Peyer's patch (tissue), 4 donors: ENCODE data around the gene CHID1. TPM values are rescaled to one million over a fixed set of nuclear protein-coding genes. Genes with fewer than 3 reads are reported as not detected.
A peak's percentile ranks its signal among the peaks of the same experiment; 100 is the strongest.

Experiments
- DNase-seq, 3 donors: peaks; one replicate each; pipeline ENCODE4 v3.0.0-alpha.2; 2017 to 2019
- H3K27ac ChIP-seq, 4 donors: fragments of 200-600 bp; sonication (generic); one replicate each; pipeline ENCODE4 v1.5.1; 2016 to 2019
- H3K27me3 ChIP-seq, 2 donors: fragments of 200-600 bp; sonication (generic); one replicate each; pipeline ENCODE4 v1.5.1; 2019
- H3K36me3 ChIP-seq, 3 donors: fragments of 200-600 bp; sonication (generic); one replicate each; pipeline ENCODE4 v1.5.1; 2016 to 2019
- H3K4me1 ChIP-seq, 4 donors: fragments of 200-600 bp; sonication (generic); one replicate each; pipeline ENCODE4 v1.5.1; 2016 to 2019
- H3K4me3 ChIP-seq, 4 donors: fragments of 200-600 bp; sonication (generic); 1 replicate in 3 of 4; 2 replicates in 1 of 4; pipeline ENCODE4 v1.5.1; 2016 to 2019; ENCODE audit warnings: mild to moderate bottlenecking in 1 of 4
- H3K9me3 ChIP-seq, 4 donors: fragments of 200-600 bp; sonication (generic); one replicate each; pipeline ENCODE4 v1.5.1; 2016 to 2019; ENCODE audit warnings: mild to moderate bottlenecking in 1 of 4
- POLR2A ChIP-seq, 2 donors: fragments of 450-650 bp; IDR thresholded peaks; one replicate each; pipeline ENCODE4 v1.5.1; 2017; ENCODE audit warnings: antibody characterized with exemption in 2 of 2, mild to moderate bottlenecking in 2 of 2, moderate library complexity in 2 of 2
- total RNA-seq, 4 donors: library from RNA; depleted of rRNA; stranded (reverse); fragments of >200 nt; gene quantifications; one replicate each; pipeline ENCODE4 v1.1.0, GENCODE V29; 2016
- TF ChIP-seq, protein P1 (sequence below), 6 experiments: fragments of 450-650 bp in 4 of 6; fragments of 200-600 bp in 2 of 6; sonication (generic) in 1 of 6; IDR thresholded peaks; one replicate each; pipeline ENCODE4 v1.5.1; 2017 to 2019; ENCODE audit warnings: antibody characterized with exemption in 6 of 6, mild to moderate bottlenecking in 3 of 6, moderate library complexity in 1 of 6

The CHID1 gene
- total RNA-seq, 4 donors from 2014 or later, result 50.6 to 72.6 (median 57.2) TPM

DNA sequence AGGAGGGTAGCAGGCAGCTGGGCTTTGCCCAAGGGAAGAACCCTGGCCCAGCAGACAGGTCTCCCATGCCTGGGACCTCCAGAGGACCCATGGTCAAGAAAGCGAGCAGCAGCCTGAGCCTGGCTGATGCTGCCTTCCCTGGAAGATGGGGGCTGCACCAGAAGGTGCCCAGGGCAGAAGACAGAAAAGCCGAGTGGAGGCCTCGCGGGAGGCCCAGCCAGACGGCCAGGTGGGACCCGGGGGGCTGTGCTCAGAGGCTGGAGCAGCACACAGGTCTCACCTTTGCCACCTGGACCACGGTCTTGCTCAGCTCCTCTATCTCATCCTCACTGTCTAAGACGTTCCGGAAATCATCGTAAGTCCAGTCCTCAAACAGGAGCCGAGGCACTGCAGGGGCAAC, 10.9 kb downstream of the CHID1 start:
- Histone ChIP-seq H3K27me3 (no peaks in the 10 kb centered on the region), H3K27ac (no peak overlapping the region), H3K4me1 (no peaks in the 10 kb centered on the region), H3K9me3 (no peaks in the 10 kb centered on the region), H3K36me3 (peaks cover 0 to 63% (median 0%) of the 10 kb centered on the region in 3 donors), H3K4me3 (no peak overlapping the region)
- no peak for DNase-seq
- TF ChIP-seq POLR2A (IDR thresholded peaks at IDR 0.05), result no peak
- TF ChIP-seq, protein P1, sequence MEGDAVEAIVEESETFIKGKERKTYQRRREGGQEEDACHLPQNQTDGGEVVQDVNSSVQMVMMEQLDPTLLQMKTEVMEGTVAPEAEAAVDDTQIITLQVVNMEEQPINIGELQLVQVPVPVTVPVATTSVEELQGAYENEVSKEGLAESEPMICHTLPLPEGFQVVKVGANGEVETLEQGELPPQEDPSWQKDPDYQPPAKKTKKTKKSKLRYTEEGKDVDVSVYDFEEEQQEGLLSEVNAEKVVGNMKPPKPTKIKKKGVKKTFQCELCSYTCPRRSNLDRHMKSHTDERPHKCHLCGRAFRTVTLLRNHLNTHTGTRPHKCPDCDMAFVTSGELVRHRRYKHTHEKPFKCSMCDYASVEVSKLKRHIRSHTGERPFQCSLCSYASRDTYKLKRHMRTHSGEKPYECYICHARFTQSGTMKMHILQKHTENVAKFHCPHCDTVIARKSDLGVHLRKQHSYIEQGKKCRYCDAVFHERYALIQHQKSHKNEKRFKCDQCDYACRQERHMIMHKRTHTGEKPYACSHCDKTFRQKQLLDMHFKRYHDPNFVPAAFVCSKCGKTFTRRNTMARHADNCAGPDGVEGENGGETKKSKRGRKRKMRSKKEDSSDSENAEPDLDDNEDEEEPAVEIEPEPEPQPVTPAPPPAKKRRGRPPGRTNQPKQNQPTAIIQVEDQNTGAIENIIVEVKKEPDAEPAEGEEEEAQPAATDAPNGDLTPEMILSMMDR (IDR thresholded peaks at IDR 0.05), result no peak

DNA sequence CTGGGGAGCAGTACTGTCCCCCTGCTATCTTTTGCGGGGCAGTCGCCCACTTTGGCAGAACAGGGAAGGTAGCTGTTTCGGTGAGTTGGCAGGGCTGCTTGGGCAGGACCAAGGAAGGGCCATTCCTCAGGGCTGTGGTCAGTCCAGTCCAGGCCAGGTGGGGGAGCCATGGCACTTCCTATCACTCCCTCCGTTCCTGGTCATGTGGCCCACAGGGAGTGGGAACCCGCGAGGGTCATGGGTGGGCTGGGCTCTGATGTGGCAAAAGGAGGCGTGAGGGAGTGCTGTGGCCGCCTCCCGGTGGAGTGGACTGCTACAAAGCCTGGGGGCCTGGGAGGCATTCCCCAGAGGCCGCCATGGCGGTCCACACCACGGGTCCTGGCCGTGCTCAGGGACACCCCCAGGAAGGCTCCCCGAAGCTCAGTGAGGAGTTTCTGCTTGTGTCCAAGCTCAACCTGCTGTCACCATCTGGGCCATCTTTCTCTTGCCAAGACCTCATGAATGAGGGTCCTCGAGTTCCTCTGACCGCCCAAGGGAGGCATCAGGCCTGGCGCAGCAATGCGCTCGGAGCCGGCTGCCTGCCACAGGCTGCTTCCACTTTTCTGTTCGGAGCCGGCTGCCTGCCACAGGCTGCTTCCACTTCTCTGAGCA, 11.9 kb downstream of the CHID1 start:
- Histone ChIP-seq H3K27ac (no peak overlapping the region), H3K27me3 (no peaks in the 10 kb centered on the region), H3K9me3 (no peaks in the 10 kb centered on the region), H3K4me3 (no peak overlapping the region), H3K36me3 (peaks cover 0 to 53% (median 0%) of the 10 kb centered on the region in 3 donors), H3K4me1 (no peaks in the 10 kb centered on the region)
- TF ChIP-seq, protein P1 (IDR thresholded peaks at IDR 0.05), result no peak
- no peak for TF ChIP-seq POLR2A (IDR thresholded peaks at IDR 0.05)
- DNase-seq, result no peak

DNA sequence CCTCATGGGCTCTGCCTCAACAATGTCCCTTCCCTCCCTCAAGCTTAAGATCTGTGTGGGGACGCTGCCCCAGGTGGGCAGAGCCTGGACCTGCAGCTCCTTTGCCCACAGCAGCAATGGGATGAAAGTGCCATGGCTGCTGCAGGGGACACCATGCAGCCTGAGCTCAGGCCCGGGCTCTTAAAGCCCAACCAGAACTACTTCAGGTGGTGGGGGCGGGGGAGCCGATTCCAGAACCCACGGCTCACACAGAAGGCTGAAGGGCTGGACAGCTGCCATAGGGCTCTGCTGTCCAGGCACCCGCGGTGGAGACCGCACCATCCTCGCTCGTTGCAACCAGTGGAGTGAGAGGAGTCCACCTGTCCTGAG, 12.5 kb downstream of the CHID1 start:
- Histone ChIP-seq H3K27ac (no peak overlapping the region), H3K9me3 (no peaks in the 10 kb centered on the region), H3K27me3 (no peaks in the 10 kb centered on the region), H3K4me3 (no peak overlapping the region), H3K36me3 (peaks cover 0 to 47% (median 0%) of the 10 kb centered on the region in 3 donors), H3K4me1 (no peaks in the 10 kb centered on the region)
- no peak for DNase-seq
- no peak for TF ChIP-seq POLR2A (IDR thresholded peaks at IDR 0.05)
- TF ChIP-seq, protein P1 (IDR thresholded peaks at IDR 0.05), result peak in 2 of 6 experiments; percentile 7 to 17

DNA sequence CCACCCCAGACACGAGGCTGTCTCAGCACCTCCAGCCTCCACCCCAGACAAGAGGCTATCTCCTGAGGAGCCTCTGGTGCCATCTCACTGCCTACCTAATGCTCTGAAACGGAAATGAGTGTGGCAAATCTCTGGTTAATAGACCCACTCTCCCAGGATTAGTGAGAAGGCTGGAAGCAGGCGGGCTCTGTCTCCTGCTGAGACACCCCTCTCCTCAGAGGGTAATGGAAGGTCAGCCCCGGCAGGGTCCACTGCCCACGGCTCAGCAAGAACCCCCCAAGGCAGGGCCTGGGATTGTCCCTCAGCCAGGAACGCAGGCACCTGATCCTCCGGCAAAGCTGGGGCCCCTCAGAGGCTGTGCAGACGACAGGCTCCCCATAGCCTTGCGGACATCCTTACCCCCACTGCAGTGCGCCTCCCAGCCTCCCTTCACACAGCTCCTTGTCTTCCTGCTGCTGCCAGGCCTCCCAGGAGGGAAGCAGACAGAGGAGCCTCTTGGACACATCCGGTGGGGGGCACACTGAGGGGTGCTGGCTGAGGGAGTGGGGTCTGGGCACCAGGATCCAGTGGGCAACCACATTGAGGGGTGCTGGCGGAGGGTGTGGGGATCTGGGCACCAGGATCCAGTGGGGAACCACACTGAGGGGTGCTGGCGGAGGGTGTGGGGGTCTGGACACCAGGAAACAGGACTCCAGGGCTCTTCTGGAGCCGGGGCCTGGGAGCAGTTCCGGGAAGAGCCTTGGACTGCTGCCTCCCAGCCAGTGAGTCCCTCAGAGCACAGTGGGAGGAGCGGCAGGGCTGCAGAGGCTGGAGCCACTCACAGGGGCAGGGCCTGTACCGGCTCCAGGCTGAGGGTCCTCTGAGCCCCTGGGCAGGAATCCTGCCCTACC, 13.1 kb downstream of the CHID1 start:
- H3K36me3 ChIP-seq, result peaks cover 0 to 41% (median 0%) of the 10 kb centered on the region in 3 donors

DNA sequence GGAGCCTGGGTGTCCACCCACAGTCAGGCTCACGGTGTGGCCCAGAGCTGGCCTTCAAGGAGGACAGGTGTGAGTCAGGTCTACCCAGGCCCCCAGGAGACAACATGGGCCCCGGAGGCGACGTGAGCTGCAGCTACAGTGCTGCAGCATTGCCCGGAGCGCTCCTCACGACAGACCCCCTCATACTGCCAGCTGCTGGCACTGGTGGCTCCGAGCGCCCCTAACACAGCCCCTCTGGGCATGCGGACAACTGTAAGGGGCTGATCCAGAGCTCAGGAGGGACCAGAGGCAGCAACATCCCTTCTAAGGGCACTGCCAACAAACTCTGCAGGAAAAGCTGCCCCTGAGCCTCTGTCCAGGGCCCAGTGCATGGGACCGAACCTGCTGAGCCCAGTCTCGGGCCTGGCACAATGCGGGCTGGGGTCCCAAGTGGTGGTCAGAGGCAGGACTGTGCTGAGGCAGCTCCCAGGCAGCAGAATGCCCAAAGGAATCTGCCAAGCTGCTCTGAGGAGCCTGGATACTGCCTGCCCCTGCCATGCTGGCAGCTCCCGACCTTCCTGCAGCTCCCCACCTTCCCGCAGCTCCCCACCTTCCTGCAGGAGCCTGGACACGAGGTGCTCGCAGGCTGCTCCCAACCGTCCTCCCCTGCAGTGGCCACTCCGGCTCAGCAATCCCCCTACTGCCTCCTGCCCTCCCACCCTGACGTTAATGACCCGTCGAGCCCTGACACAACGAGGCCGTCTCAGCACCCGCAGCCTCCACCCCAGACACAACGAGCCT, 15.1 kb downstream of the CHID1 start:
- Histone ChIP-seq H3K9me3 (no peaks in the 10 kb centered on the region), H3K36me3 (peaks cover 0 to 21% (median 0%) of the 10 kb centered on the region in 3 donors), H3K4me1 (no peaks in the 10 kb centered on the region), H3K27ac (no peak overlapping the region), H3K27me3 (no peaks in the 10 kb centered on the region), H3K4me3 (no peak overlapping the region)
- no peak for DNase-seq
- TF ChIP-seq, protein P1 (IDR thresholded peaks at IDR 0.05), result no peak
- no peak for TF ChIP-seq POLR2A (IDR thresholded peaks at IDR 0.05)

More for the DNA sequence above, 13.1 kb downstream of the CHID1 start:
- no peak for TF ChIP-seq POLR2A (IDR thresholded peaks at IDR 0.05)
- TF ChIP-seq, protein P1 (IDR thresholded peaks at IDR 0.05), result no peak
- DNase-seq, result no peak
- no peaks in the 10 kb centered on the region for H3K27me3 ChIP-seq
- no peak overlapping the region for H3K4me3 ChIP-seq
- H3K4me1 ChIP-seq, result no peaks in the 10 kb centered on the region
- H3K9me3 ChIP-seq, result no peaks in the 10 kb centered on the region
- no peak overlapping the region for H3K27ac ChIP-seq
